ENCODE measurements around the gene LRRC75A. TPM values are rescaled to one million over a fixed set of nuclear protein-coding genes. Genes with fewer than 3 reads are reported as not detected.

Gene LRRC75A
- total RNA-seq, 1 donor from 2014 or later, result 0.96 TPM

GRCh38 chr17:16488186-16488967, 3.6 kb downstream of the LRRC75A start:
- Histone ChIP-seq H3K27me3 (ENCODE audit: low read depth) (peaks cover 4% of the 10 kb centered on the region), H3K36me3 (no peaks in the 10 kb centered on the region), H3K9me3 (replicated peaks) (no peaks in the 10 kb centered on the region), H3K4me3 (no peak overlapping the region), H3K4me1 (peaks cover 42% of the 10 kb centered on the region), H3K27ac (replicated peaks) (no peak overlapping the region)
- no peak for DNase-seq
- TF ChIP-seq CTCF (IDR thresholded peaks at IDR 0.05; ENCODE audit: borderline replicate concordance), result no peak
- intact Hi-C loops (cut with micrococcal nuclease), result no loop called here

- Histone ChIP-seq H3K4me3 (peak overlapping the region; percentile 44), H3K27ac (replicated peaks) (peak overlapping the region; percentile 62), H3K36me3 (no peaks in the 10 kb centered on the region), H3K27me3 (ENCODE audit: low read depth) (peaks cover 4% of the 10 kb centered on the region), H3K9me3 (replicated peaks) (no peaks in the 10 kb centered on the region), H3K4me1 (peaks cover 37% of the 10 kb centered on the region)
- intact Hi-C loops (cut with micrococcal nuclease), result no loop called here
- no peak for TF ChIP-seq CTCF (IDR thresholded peaks at IDR 0.05; ENCODE audit: borderline replicate concordance)
- DNase-seq, result peak; percentile 77
Measured at GRCh38 chr17:16486373-16487250, 5.4 kb downstream of the LRRC75A start.

- Histone ChIP-seq H3K9me3 (replicated peaks) (no peaks in the 10 kb centered on the region), H3K36me3 (no peaks in the 10 kb centered on the region), H3K4me3 (no peak overlapping the region), H3K27ac (replicated peaks) (no peak overlapping the region), H3K27me3 (ENCODE audit: low read depth) (no peaks in the 10 kb centered on the region), H3K4me1 (peaks cover 25% of the 10 kb centered on the region)
- DNase-seq, result no peak
- TF ChIP-seq CTCF (IDR thresholded peaks at IDR 0.05; ENCODE audit: borderline replicate concordance), result no peak
- intact Hi-C loops (cut with micrococcal nuclease), result no loop called here
Measured at GRCh38 chr17:16484445-16485175, 7.4 kb downstream of the LRRC75A start.

GRCh38 chr17:16483021-16483645, 8.9 kb downstream of the LRRC75A start:
- intact Hi-C loops (cut with micrococcal nuclease), result no loop called here
- Histone ChIP-seq H3K27ac (replicated peaks) (no peak overlapping the region), H3K36me3 (no peaks in the 10 kb centered on the region), H3K27me3 (ENCODE audit: low read depth) (no peaks in the 10 kb centered on the region), H3K9me3 (replicated peaks) (no peaks in the 10 kb centered on the region), H3K4me3 (no peak overlapping the region), H3K4me1 (peaks cover 19% of the 10 kb centered on the region)
- no peak for DNase-seq
- TF ChIP-seq CTCF (IDR thresholded peaks at IDR 0.05; ENCODE audit: borderline replicate concordance), result no peak

GRCh38 chr17:16482253-16482652, 9.7 kb downstream of the LRRC75A start:
- Histone ChIP-seq H3K27me3 (ENCODE audit: low read depth) (no peaks in the 10 kb centered on the region), H3K4me3 (no peak overlapping the region), H3K27ac (replicated peaks) (no peak overlapping the region), H3K4me1 (peaks cover 24% of the 10 kb centered on the region), H3K9me3 (replicated peaks) (no peaks in the 10 kb centered on the region), H3K36me3 (no peaks in the 10 kb centered on the region)
- TF ChIP-seq CTCF (IDR thresholded peaks at IDR 0.05; ENCODE audit: borderline replicate concordance), result no peak
- intact Hi-C loops (cut with micrococcal nuclease), result no loop called here
- no peak for DNase-seq

All from left ventricle myocardium inferior (tissue), 1 donor.